Small intestine (tissue), 7 donors: ENCODE data around the gene ERF. TPM values are rescaled to one million over a fixed set of nuclear protein-coding genes. Genes with fewer than 3 reads are reported as not detected.

Source experiments
- DNase-seq, 2 donors: peaks; one replicate each; pipeline versions ENCODE4 v3.0.0 to v3.0.0-alpha.2; 2013
- FAIRE-seq: peaks from 2 replicates; lab custom pipeline; 2012; peaks lifted over from hg19 to GRCh38; lab: Jason Lieb, UNC
- H3K27ac ChIP-seq, 3 donors: one replicate each; pipeline ENCODE4 v1.5.1; 2013; ENCODE audit warnings: low read length in 2 of 3, mild to moderate bottlenecking in 2 of 3, control low read depth in 1 of 3, inconsistent platforms in 1 of 3, low read depth in 1 of 3, moderate library complexity in 1 of 3
- H3K27me3 ChIP-seq, 3 donors: one replicate each; pipeline ENCODE4 v1.6.1; 2013; ENCODE audit warnings: low read length in 3 of 3, inconsistent platforms in 1 of 3; ENCODE audit not compliant: control insufficient read depth in 3 of 3, insufficient read depth in 3 of 3
- H3K36me3 ChIP-seq, 3 donors: one replicate each; pipeline ENCODE4 v1.6.1; 2013; ENCODE audit warnings: low read length in 3 of 3, inconsistent platforms in 1 of 3, low read depth in 1 of 3, mild to moderate bottlenecking in 1 of 3, moderate library complexity in 1 of 3; ENCODE audit not compliant: control insufficient read depth in 3 of 3, insufficient read depth in 2 of 3
- H3K4me1 ChIP-seq, 3 donors: one replicate each; pipeline ENCODE4 v1.6.1; 2013; ENCODE audit warnings: low read length in 2 of 3, inconsistent platforms in 1 of 3, low read depth in 1 of 3, mild to moderate bottlenecking in 1 of 3, moderate library complexity in 1 of 3; ENCODE audit not compliant: control insufficient read depth in 3 of 3, insufficient read depth in 2 of 3
- H3K4me3 ChIP-seq, 3 donors: one replicate each; pipeline ENCODE4 v1.5.1; 2013; ENCODE audit warnings: low read length in 3 of 3, control low read depth in 1 of 3, inconsistent platforms in 1 of 3, low read depth in 1 of 3, mild to moderate bottlenecking in 1 of 3, moderate library complexity in 1 of 3
- H3K9me3 ChIP-seq, 2 donors: one replicate each; pipeline ENCODE4 v1.6.1; 2013; ENCODE audit warnings: low read depth in 1 of 2, low read length in 1 of 2; ENCODE audit not compliant: control insufficient read depth in 2 of 2, insufficient read depth in 1 of 2
- WGBS, 3 donors: extraction: QIAGEN DNeasy Blood & Tissue Kit; methylation state at CpG; one replicate each; pipeline ENCODE4 v1.1.7; 2013; 5-methylcytosine and 5-hydroxymethylcytosine counted together
- polyA plus RNA-seq, 4 donors: library from polyadenylated mRNA; stranded (reverse) in 3 of 4; unstranded in 1 of 4; fragments of 200-250 nt in 3 of 4; fragments of 120-200 nt in 1 of 4; gene quantifications; one replicate each; pipeline versions ENCODE4 v1.2.1 to v1.2.3, GENCODE V29; 2013
- donor health status: healthy with polysubstance abuse.
- donor health status: control.
- donor health status: control.
- donor health status: Bipolar disorder and iron deficiency.
- donor health status: healthy.

ERF gene
- polyA plus RNA-seq, 4 donors: 28.6 to 60.7 (median 41.7) TPM

- FAIRE-seq: no peak
- H3K4me3 ChIP-seq: no peak overlapping the region
- no peak for DNase-seq
- H3K27me3 ChIP-seq: no peaks in the 10 kb centered on the region
- H3K4me1 ChIP-seq: peaks cover 6 to 50% (median 9%) of the 10 kb centered on the region in 3 donors
- H3K27ac ChIP-seq: peak overlapping the region in 2 of 3 donors; percentile 77 to 79
- no peaks in the 10 kb centered on the region for H3K9me3 ChIP-seq
- WGBS, 3 donors: 31 to 47% (median 46%) methylated on average over 10 of the region's 10 CpGs
- peaks cover 0 to 49% (median 1%) of the 10 kb centered on the region in 3 donors for H3K36me3 ChIP-seq
Observed at GRCh38 chr19:42277821-42278451, 23.0 kb upstream of the ERF start.

GRCh38 chr19:42276821-42277220, 21.9 kb upstream of the ERF start:
- FAIRE-seq (no peak), DNase-seq (no peak)
- peaks cover 4 to 42% (median 7%) of the 10 kb centered on the region in 3 donors for H3K4me1 ChIP-seq
- H3K27me3 ChIP-seq: no peaks in the 10 kb centered on the region
- H3K9me3 ChIP-seq: no peaks in the 10 kb centered on the region
- 77 to 96% (median 80%) methylated on average over 4 of the region's 4 CpGs for WGBS, 3 donors
- H3K4me3 ChIP-seq: no peak overlapping the region
- H3K27ac ChIP-seq: no peak overlapping the region
- H3K36me3 ChIP-seq: peaks cover 3 to 60% (median 7%) of the 10 kb centered on the region in 3 donors

- H3K36me3 ChIP-seq: peaks cover 3 to 66% (median 7%) of the 10 kb centered on the region in 3 donors
- H3K27ac ChIP-seq: no peak overlapping the region
- DNase-seq (no peak), FAIRE-seq (no peak)
- peaks cover 0 to 42% (median 3%) of the 10 kb centered on the region in 3 donors for H3K4me1 ChIP-seq
- H3K27me3 ChIP-seq: no peaks in the 10 kb centered on the region
- H3K4me3 ChIP-seq: no peak overlapping the region
- H3K9me3 ChIP-seq: no peaks in the 10 kb centered on the region
- WGBS, 3 donors: 63 to 68% (median 68%) methylated on average over 3 of the region's 3 CpGs
Observed at GRCh38 chr19:42276284-42276683, 21.4 kb upstream of the ERF start.

GRCh38 chr19:42275517-42275916, 20.6 kb upstream of the ERF start:
- Histone ChIP-seq H3K4me3 (no peak overlapping the region), H3K27ac (no peak overlapping the region), H3K27me3 (no peaks in the 10 kb centered on the region), H3K9me3 (no peaks in the 10 kb centered on the region), H3K4me1 (peaks cover 0 to 47% (median 6%) of the 10 kb centered on the region in 3 donors), H3K36me3 (peaks cover 3 to 66% (median 7%) of the 10 kb centered on the region in 3 donors)
- DNase-seq: no peak
- WGBS, 3 donors: 91 to 95% (median 92%) methylated on average over 3 of the region's 3 CpGs
- no peak for FAIRE-seq

- Histone ChIP-seq H3K27me3 (no peaks in the 10 kb centered on the region), H3K36me3 (peaks cover 3 to 66% (median 7%) of the 10 kb centered on the region in 3 donors), H3K9me3 (no peaks in the 10 kb centered on the region), H3K4me3 (no peak overlapping the region), H3K27ac (no peak overlapping the region), H3K4me1 (peaks cover 0 to 51% (median 6%) of the 10 kb centered on the region in 3 donors)
- WGBS, 3 donors: 69 to 75% (median 69%) methylated on average over 7 of the region's 7 CpGs
- no peak for FAIRE-seq
- no peak for DNase-seq
Observed at GRCh38 chr19:42275103-42275502, 20.2 kb upstream of the ERF start.

- Histone ChIP-seq H3K4me1 (peaks cover 0 to 48% (median 3%) of the 10 kb centered on the region in 3 donors), H3K27ac (no peak overlapping the region), H3K4me3 (no peak overlapping the region), H3K9me3 (no peaks in the 10 kb centered on the region), H3K36me3 (peaks cover 3 to 65% (median 7%) of the 10 kb centered on the region in 3 donors), H3K27me3 (no peaks in the 10 kb centered on the region)
- FAIRE-seq (no peak), DNase-seq (no peak)
- 92 to 95% (median 93%) methylated on average over 22 of the region's 22 CpGs for WGBS, 3 donors
Observed at GRCh38 chr19:42274065-42274682, 19.2 kb upstream of the ERF start.

GRCh38 chr19:42273407-42274064, 18.6 kb upstream of the ERF start:
- no peak for FAIRE-seq
- H3K27ac ChIP-seq: no peak overlapping the region
- DNase-seq: no peak
- WGBS, 3 donors: 95 to 96% (median 96%) methylated on average over 38 to 43 of the region's 43 CpGs
- no peaks in the 10 kb centered on the region for H3K9me3 ChIP-seq
- peaks cover 0 to 42% (median 3%) of the 10 kb centered on the region in 3 donors for H3K4me1 ChIP-seq
- no peak overlapping the region for H3K4me3 ChIP-seq
- H3K27me3 ChIP-seq: no peaks in the 10 kb centered on the region
- peaks cover 3 to 63% (median 7%) of the 10 kb centered on the region in 3 donors for H3K36me3 ChIP-seq

- no peak overlapping the region for H3K4me3 ChIP-seq
- H3K4me1 ChIP-seq: peaks cover 0 to 37% (median 3%) of the 10 kb centered on the region in 3 donors
- H3K36me3 ChIP-seq: peaks cover 3 to 63% (median 7%) of the 10 kb centered on the region in 3 donors
- no peaks in the 10 kb centered on the region for H3K9me3 ChIP-seq
- H3K27me3 ChIP-seq: no peaks in the 10 kb centered on the region
- DNase-seq: no peak
- no peak for FAIRE-seq
- WGBS, 3 donors: 97% methylated on average over 22 to 23 of the region's 23 CpGs
- no peak overlapping the region for H3K27ac ChIP-seq
Observed at GRCh38 chr19:42272989-42273406, 18.1 kb upstream of the ERF start.
